Colonic mucosa (tissue), 4 donors: Measurements from ENCODE around the gene CHRNB1. TPM values are rescaled to one million over a fixed set of nuclear protein-coding genes. Genes with fewer than 3 reads are reported as not detected.
A peak's percentile ranks its signal among the peaks of the same experiment; 100 is the strongest.

Experiments used
- DNase-seq: peaks from one replicate; pipeline ENCODE4 v3.0.0-alpha.2; 2020
- H3K27ac ChIP-seq: fragments of 200-600 bp; one replicate; pipeline ENCODE4 v1.8.0; 2021
- H3K27me3 ChIP-seq: fragments of 200-600 bp; one replicate; pipeline ENCODE4 v1.8.0; 2021
- H3K36me3 ChIP-seq: fragments of 200-600 bp; one replicate; pipeline ENCODE4 v1.8.0; 2021
- H3K4me1 ChIP-seq: fragments of 200-600 bp; one replicate; pipeline ENCODE4 v1.8.0; 2021; ENCODE audit warnings: mild to moderate bottlenecking
- H3K4me3 ChIP-seq: fragments of 200-600 bp; one replicate; pipeline ENCODE4 v1.8.0; 2021
- H3K9ac ChIP-seq, 2 donors: one replicate each; pipeline ENCODE4 v1.7.0; 2013; ENCODE audit warnings: control low read depth in 2 of 2, low read depth in 2 of 2, low read length in 2 of 2
- H3K9me3 ChIP-seq: fragments of 200-600 bp; one replicate; pipeline ENCODE4 v1.8.0; 2021
- intact Hi-C: fragments of 100-400 bp; cut with DNase I; formaldehyde crosslinking; loops from one replicate; pipeline ENCODE4 v1.14.1; 2022
- total RNA-seq, 2 donors: library from RNA; stranded (reverse); fragmentation: NEBNext Ultra II Directional in 1 of 2; extraction: Animal tissue kit (Norgen Biotek cat#: 25700) in 1 of 2; gene quantifications; one replicate each; pipeline ENCODE4 v1.2.1, GENCODE V29; 2021
- TF ChIP-seq, protein P1 (sequence below): fragments of 200-600 bp; IDR thresholded peaks from one replicate; pipeline ENCODE4 v1.8.0; 2022; ENCODE audit warnings: antibody characterized with exemption, mild to moderate bottlenecking
- donor health status: healthy.
- donor health status: DM: no; HTN: no; CAD: no.
- donor health status: DM: no; HTN: no; CAD: no.

CHRNB1 gene
- total RNA-seq, 2 donors from 2014 or later, result 4.3 to 6.1 TPM

DNA sequence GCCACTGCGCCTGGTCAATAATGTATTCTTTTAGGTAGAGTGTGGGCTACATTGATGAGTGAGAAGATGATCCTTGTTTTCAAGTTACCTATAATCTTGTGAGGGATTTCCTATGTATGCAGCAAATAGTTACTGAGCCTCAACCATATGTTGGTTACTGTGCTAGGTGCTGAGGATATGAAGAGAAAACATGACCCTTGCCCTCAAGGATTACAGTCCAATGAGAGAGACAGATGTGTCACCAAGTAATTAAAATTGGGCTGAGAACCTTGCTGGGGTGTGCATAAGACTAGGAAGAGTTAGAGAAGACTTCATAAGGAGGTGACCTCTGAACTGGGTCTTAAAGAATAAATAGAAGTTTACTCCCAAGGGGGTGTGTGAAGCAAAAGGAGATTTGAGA lies 46.7 kb downstream of the CHRNB1 start:
- Histone ChIP-seq H3K9ac (no peak overlapping the region), H3K27me3 (no peaks in the 10 kb centered on the region), H3K4me3 (no peak overlapping the region), H3K9me3 (no peaks in the 10 kb centered on the region), H3K36me3 (peaks cover 4% of the 10 kb centered on the region), H3K27ac (peak overlapping the region; percentile 24), H3K4me1 (peaks cover 11% of the 10 kb centered on the region)
- intact Hi-C loops, result no loop called here
- TF ChIP-seq, protein P1, sequence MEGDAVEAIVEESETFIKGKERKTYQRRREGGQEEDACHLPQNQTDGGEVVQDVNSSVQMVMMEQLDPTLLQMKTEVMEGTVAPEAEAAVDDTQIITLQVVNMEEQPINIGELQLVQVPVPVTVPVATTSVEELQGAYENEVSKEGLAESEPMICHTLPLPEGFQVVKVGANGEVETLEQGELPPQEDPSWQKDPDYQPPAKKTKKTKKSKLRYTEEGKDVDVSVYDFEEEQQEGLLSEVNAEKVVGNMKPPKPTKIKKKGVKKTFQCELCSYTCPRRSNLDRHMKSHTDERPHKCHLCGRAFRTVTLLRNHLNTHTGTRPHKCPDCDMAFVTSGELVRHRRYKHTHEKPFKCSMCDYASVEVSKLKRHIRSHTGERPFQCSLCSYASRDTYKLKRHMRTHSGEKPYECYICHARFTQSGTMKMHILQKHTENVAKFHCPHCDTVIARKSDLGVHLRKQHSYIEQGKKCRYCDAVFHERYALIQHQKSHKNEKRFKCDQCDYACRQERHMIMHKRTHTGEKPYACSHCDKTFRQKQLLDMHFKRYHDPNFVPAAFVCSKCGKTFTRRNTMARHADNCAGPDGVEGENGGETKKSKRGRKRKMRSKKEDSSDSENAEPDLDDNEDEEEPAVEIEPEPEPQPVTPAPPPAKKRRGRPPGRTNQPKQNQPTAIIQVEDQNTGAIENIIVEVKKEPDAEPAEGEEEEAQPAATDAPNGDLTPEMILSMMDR, result no peak
- no peak for DNase-seq

DNA sequence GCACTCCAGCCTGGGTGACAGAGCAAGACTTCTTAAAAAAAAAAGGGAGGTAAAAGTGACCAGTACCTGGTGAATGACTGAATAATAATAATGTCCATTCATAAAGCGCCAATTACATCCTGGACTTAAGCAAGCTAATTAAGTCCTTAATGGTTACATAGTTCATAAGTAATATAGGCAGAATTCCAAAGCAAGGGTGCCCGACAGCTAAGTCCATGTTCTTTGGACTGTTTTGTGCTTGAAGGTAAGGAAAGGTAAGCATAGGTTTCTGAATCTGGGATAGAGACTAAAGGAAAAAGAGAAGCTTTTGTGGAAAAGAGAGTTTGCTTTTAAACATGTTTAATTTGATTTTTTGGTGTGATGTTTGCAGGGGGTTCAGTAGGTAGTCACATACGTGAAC lies 49.1 kb downstream of the CHRNB1 start:
- H3K36me3 ChIP-seq, result peaks cover 17% of the 10 kb centered on the region
- H3K27me3 ChIP-seq, result no peaks in the 10 kb centered on the region
- H3K9ac ChIP-seq, result no peak overlapping the region
- intact Hi-C loops, result no loop called here
- no peak overlapping the region for H3K4me3 ChIP-seq
- no peak overlapping the region for H3K27ac ChIP-seq
- H3K4me1 ChIP-seq, result no peaks in the 10 kb centered on the region
- H3K9me3 ChIP-seq, result no peaks in the 10 kb centered on the region
- TF ChIP-seq, protein P1, result no peak
- DNase-seq, result no peak

DNA sequence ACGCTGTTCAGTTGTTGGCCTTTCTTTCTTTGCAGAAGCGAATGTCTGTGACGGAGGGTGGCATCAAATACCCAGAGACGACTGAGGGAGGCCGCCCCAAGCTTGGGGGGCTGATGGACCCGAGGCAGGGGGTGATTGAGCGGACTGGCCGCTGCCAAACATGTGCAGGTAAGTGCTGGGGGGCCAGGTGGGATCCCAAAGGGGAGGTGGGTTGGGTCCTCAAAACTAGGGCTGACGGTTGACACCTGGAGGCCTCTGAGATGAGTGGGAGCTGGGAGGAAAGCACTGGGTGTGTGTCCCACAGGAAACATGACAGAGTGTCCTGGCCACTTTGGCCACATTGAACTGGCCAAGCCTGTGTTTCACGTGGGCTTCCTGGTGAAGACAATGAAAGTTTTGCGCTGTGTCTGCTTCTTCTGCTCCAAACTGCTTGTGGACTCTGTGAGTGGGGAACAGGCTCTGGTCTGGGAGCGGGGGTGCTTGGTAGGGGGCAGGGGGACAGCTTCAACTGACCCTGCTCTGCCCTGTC lies 51.1 kb downstream of the CHRNB1 start:
- intact Hi-C loops, result no loop called here
- H3K27ac ChIP-seq, result no peak overlapping the region
- DNase-seq, result no peak
- H3K4me3 ChIP-seq, result no peak overlapping the region
- H3K9ac ChIP-seq, result no peak overlapping the region
- H3K27me3 ChIP-seq, result no peaks in the 10 kb centered on the region
- H3K9me3 ChIP-seq, result no peaks in the 10 kb centered on the region
- H3K4me1 ChIP-seq, result no peaks in the 10 kb centered on the region
- peaks cover 31% of the 10 kb centered on the region for H3K36me3 ChIP-seq
- TF ChIP-seq, protein P1, result no peak

DNA sequence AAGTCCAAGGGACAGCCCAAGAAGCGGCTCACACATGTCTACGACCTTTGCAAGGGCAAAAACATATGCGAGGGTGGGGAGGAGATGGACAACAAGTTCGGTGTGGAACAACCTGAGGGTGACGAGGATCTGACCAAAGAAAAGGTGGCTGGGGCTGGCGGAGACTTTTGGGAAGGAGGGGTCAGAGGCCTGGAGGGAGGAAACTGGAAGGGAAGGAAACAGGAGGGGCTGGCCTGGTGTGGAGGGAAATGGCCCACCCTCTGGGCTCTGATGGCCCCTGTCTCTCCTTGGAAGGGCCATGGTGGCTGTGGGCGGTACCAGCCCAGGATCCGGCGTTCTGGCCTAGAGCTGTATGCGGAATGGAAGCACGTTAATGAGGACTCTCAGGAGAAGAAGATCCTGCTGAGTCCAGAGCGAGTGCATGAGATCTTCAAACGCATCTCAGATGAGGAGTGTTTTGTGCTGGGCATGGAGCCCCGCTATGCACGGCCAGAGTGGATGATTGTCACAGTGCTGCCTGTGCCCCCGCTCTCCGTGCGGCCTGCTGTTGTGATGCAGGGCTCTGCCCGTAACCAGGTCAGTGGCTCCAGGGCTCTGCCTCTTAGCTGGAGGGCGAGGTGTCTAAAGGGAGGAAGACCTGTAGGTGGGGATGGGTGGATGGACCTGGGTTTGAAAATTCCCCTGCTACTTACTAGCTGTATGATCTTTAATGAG lies 51.8 kb downstream of the CHRNB1 start:
- no peak for DNase-seq

DNA sequence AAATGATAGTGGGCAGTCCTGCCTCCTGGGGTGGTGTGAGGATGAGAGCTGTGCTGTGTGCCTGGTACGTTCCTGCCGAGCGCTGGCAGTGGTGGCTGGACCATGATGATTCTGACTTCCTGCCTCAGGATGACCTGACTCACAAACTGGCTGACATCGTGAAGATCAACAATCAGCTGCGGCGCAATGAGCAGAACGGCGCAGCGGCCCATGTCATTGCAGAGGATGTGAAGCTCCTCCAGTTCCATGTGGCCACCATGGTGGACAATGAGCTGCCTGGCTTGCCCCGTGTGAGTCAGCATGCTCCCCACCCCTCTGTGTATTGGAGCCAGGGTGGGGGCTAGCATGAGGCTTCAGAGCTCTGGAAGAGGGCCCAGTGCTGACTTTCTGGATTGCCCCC lies 52.4 kb downstream of the CHRNB1 start:
- H3K27me3 ChIP-seq, result no peaks in the 10 kb centered on the region
- H3K4me3 ChIP-seq, result no peak overlapping the region
- DNase-seq, result no peak
- no peaks in the 10 kb centered on the region for H3K4me1 ChIP-seq
- H3K36me3 ChIP-seq, result peaks cover 43% of the 10 kb centered on the region
- H3K9ac ChIP-seq, result no peak overlapping the region
- no peak overlapping the region for H3K27ac ChIP-seq
- TF ChIP-seq, protein P1, result no peak
- intact Hi-C loops, result no loop called here
- H3K9me3 ChIP-seq, result no peaks in the 10 kb centered on the region

More for the DNA sequence above, 51.8 kb downstream of the CHRNB1 start:
- TF ChIP-seq, protein P1, result no peak
- H3K27ac ChIP-seq, result no peak overlapping the region
- intact Hi-C loops, result no loop called here
- no peak overlapping the region for H3K4me3 ChIP-seq
- peaks cover 37% of the 10 kb centered on the region for H3K36me3 ChIP-seq
- H3K9ac ChIP-seq, result no peak overlapping the region
- no peaks in the 10 kb centered on the region for H3K27me3 ChIP-seq
- no peaks in the 10 kb centered on the region for H3K9me3 ChIP-seq
- H3K4me1 ChIP-seq, result no peaks in the 10 kb centered on the region
